Mesodermal cell (in vitro differentiated cells): ENCODE results near the gene PIH1D2.
"Not testable (repeated sequence)": the region's sequence is repeated elsewhere in the genome, so short reads cannot be mapped to it uniquely, and the experiment has no call there.

Experiments
- H3K27ac ChIP-seq: 2 replicates; pipeline ENCODE4 v1.7.0; 2013; ENCODE audit warnings: mild to moderate bottlenecking, low read depth, low read length, moderate library complexity; ENCODE audit not compliant: severe bottlenecking
- H3K36me3 ChIP-seq: 2 replicates; pipeline ENCODE4 v1.7.1; 2013; ENCODE audit warnings: mild to moderate bottlenecking, low read length, moderate library complexity; ENCODE audit not compliant: control insufficient read depth, insufficient read depth
- H3K4me1 ChIP-seq: one replicate; pipeline ENCODE4 v1.7.1; 2013; ENCODE audit warnings: mild to moderate bottlenecking, low read length; ENCODE audit not compliant: insufficient read depth, control insufficient read depth, poor library complexity, severe bottlenecking
- H3K4me3 ChIP-seq: 2 replicates; pipeline ENCODE4 v1.7.0; 2013; ENCODE audit warnings: low read length, control low read depth, mild to moderate bottlenecking; ENCODE audit not compliant: insufficient read depth, poor library complexity, severe bottlenecking; ENCODE audit errors: extremely low read depth
- H3K9me3 ChIP-seq: 2 replicates; pipeline ENCODE4 v1.7.1; 2013; ENCODE audit warnings: mild to moderate bottlenecking, low read length, moderate library complexity; ENCODE audit not compliant: control insufficient read depth
- WGBS, 2 experiments: methylation state at CpG; one replicate each; pipeline ENCODE4 v1.1.5; 2013; ENCODE audit warnings: missing lambda C conversion rate in 2 of 2; ENCODE audit not compliant: insufficient coverage in 2 of 2; 5-methylcytosine and 5-hydroxymethylcytosine counted together

Gene PIH1D2

GRCh38 chr11:112097734-112098528 lies 24.1 kb upstream of the PIH1D2 start:
- peaks cover 36% of the 10 kb centered on the region for H3K36me3 ChIP-seq
- H3K9me3 ChIP-seq, result no peaks in the 10 kb centered on the region
- 95 to 96% methylated on average over 8 of the region's 11 CpGs for WGBS, 2 experiments
- H3K27ac ChIP-seq, result no peak overlapping the region
- no peaks in the 10 kb centered on the region for H3K4me1 ChIP-seq
- H3K4me3 ChIP-seq, result no peak overlapping the region

DNA sequence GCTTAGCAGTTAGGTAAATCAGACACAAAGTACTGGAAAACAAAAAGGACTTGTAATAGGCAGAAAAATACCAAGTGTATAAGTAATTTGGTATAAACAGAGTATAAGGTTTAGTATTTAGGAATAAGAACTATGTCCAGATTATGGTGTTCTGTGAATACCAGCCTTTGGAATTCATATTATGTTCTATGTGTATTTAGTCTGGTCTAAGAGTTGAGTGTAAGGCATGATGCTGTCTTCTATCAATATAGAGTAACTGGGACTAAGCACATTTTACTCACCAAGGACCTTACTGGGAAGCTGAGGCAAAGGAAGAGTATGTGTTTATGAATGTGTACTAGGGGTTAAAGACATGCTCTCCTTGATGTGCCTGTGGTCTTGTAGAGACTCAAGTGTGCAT lies 22.4 kb upstream of the PIH1D2 start:
- Histone ChIP-seq H3K36me3 (peaks cover 53% of the 10 kb centered on the region), H3K27ac (no peak overlapping the region), H3K4me1 (no peaks in the 10 kb centered on the region), H3K4me3 (no peak overlapping the region), H3K9me3 (no peaks in the 10 kb centered on the region)

DNA sequence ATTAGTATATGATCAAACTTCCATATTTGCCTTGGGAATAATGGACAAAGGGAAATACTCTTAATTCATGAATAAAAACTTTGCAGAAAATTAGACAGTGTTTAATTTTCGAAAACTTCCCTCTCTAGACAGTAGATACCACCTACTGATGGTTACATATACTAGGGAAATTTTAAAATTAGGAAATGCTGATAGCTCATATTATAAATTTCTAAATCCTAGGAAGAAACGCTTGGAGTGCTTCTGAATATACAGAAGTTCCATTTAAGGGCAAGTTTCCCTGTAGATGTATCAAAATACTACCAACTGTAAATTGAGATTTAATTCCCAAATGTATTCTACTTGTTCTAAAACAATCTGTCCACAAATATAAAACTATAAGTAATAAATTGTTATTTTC lies 21.5 kb upstream of the PIH1D2 start:
- not testable (repeated sequence) for H3K9me3 ChIP-seq, H3K27ac ChIP-seq, H3K4me3 ChIP-seq, H3K4me1 ChIP-seq
- H3K36me3 ChIP-seq, result peaks cover 62% of the 10 kb centered on the region
- no CpG with 5 or more reads among the region's 2 CpGs for WGBS, 2 experiments

DNA sequence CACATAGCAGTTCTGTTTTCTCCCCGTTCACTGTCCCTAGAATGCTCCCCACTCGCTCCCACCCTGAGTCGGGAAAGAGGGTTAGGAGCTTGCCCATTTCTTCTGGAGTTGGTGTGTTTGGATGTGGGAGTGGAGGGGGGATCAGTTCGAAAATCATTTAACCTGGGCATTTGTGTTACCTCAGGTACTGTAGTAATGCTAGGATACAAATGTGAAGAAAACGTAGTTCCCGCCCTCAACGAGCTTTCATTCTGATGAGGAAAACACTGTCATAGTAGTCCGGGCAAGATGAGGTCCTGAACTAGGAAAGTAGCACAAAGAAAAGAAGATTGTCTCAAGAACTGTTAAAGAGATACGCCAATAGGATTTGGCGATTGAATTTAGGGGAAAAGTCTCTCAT lies 13.4 kb upstream of the PIH1D2 start:
- Histone ChIP-seq H3K9me3 (no peaks in the 10 kb centered on the region), H3K27ac (no peak overlapping the region)

DNA sequence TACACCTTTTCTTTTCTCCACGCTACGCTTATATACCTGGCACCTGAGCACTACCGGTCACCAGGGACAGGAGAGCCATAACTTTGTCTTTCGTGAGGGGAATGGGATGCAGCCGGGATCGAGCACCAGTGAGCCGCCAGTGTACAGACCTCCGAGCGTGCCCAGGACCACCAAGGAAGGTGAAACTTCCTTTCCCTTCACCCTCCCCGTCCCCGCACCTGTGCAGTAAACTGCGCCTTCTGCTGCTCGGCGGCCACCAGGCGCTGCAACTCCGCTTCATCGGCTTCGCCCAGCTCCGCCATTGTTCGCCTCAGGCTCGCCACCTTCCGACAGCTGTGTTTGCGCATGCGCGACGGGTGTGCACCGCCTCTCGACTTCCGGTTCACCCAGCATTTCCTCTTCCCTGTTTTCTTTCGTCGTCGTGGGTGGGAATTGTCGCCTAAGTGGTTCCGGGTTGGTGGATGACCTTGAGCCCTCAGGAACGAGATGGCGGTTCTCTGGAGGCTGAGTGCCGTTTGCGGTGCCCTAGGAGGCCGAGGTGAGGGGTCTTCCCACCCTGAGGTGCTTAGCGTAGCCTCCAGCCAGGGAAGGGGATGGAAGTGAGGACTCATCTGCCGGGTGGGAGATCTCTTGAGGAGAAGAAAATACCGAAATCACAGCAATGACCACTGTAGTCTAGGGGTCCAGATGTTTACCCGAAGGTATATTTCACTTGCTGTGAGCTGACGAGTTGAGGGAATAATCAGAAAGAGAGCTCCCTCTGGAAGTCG lies 12.8 kb upstream of the PIH1D2 start, which contains the start of the genes SDHD and TIMM8B:
SDHD (plus strand) TSS at position 452 of the 770 bp plus-strand sequence; CDS start at position 487, 35 bp downstream.
TIMM8B (minus strand) TSS at position 335 of the 770 bp plus-strand sequence; CDS start at position 302, 33 bp downstream.
- Histone ChIP-seq H3K9me3 (no peaks in the 10 kb centered on the region), H3K4me1 (peaks cover 14% of the 10 kb centered on the region), H3K4me3 (peak within 1 kb of the TSS; percentile 83), H3K27ac (no peak within 1 kb of the TSS), H3K36me3 (peaks cover 75% of the 10 kb centered on the region)
- 0% methylated on average over 20 to 27 of the region's 45 CpGs for WGBS, 2 experiments

More for the DNA sequence above, 13.4 kb upstream of the PIH1D2 start:
- WGBS, 2 experiments, result 26 to 31% methylated on average over 7 of the region's 10 CpGs
- H3K4me3 ChIP-seq, result peak overlapping the region; percentile 83
- peaks cover 81% of the 10 kb centered on the region for H3K36me3 ChIP-seq
- H3K4me1 ChIP-seq, result peaks cover 14% of the 10 kb centered on the region

GRCh38 chr11:112085822-112086421 lies 12.1 kb upstream of the PIH1D2 start:
- Histone ChIP-seq H3K27ac (no peak overlapping the region), H3K36me3 (peaks cover 71% of the 10 kb centered on the region), H3K9me3 (no peaks in the 10 kb centered on the region), H3K4me1 (peaks cover 14% of the 10 kb centered on the region), H3K4me3 (peak overlapping the region; percentile 83)
- 0 to 2% methylated on average over 16 to 17 of the region's 19 CpGs for WGBS, 2 experiments

DNA sequence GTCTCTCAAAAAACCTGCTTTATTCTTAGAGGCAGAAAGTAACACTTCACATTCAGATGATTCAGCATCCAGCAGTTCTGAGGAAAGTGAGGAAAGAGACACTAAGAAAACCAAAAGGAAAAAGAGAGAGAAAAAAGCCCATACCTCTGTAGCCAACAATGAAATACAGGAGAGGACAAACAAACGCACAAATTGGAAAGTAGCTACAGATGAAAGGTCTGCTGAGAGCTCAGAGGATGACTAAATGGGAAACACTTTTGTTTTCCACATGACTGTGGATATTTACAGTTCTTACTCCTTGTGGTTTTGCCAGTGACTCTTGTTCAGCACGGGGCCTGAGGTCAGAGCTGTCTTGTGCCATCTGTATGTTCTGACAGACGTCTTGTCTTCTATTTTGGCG lies 8.9 kb upstream of the PIH1D2 start:
- peak overlapping the region; percentile 85 for H3K27ac ChIP-seq
- WGBS, 2 experiments, result 88 to 90% methylated on average over 3 to 4 of the region's 4 CpGs

DNA sequence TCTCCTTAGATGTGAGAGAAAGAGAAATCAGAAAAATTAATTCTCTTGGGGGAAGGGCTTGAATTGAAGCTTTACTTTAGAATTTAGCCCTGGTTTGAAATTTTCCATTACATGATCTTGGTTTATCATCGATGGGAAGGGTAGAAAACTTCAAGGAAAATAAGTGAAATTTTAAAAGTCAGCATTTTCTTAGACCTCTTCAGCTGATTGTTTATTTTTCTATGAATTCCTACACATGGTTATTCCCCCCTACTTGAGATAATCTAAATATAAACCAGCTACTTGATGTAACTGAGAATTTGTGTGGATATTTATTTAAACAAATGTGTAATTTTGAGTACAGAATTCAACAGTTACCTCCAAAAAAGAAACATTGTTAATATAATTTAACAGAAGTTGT lies 10.9 kb downstream of the PIH1D2 start:
- WGBS, 2 experiments, result 100% methylated on average over 1 of the region's 1 CpG; no CpG with 5 or more reads in 1 of the 2 experiments
- Histone ChIP-seq H3K4me1 (no peaks in the 10 kb centered on the region), H3K4me3 (no peak overlapping the region), H3K9me3 (no peaks in the 10 kb centered on the region), H3K27ac (no peak overlapping the region), H3K36me3 (peaks cover 48% of the 10 kb centered on the region)

More for the DNA sequence above, 8.9 kb upstream of the PIH1D2 start:
- Histone ChIP-seq H3K4me3 (no peak overlapping the region), H3K36me3 (peaks cover 70% of the 10 kb centered on the region), H3K4me1 (peaks cover 14% of the 10 kb centered on the region), H3K9me3 (no peaks in the 10 kb centered on the region)

DNA sequence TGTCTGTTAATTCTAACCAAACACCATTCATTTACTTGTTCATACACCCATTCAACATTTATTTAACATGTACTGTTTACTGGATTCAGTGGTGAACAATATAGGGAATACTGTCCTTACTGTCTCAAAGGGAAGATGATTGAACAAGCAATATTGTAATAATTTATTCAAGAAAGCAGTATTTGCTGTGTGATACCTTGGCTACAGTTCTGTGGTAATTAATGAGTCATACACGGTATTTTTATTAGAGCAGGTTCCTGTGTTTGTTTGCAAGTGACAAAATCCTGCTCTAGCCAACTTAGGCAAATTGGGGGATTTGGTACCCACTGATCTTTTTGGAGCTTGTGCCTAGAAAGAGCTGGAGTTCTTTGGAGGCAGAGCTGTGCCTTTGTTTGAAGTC lies 15.7 kb downstream of the PIH1D2 start:
- no peaks in the 10 kb centered on the region for H3K9me3 ChIP-seq
- H3K4me1 ChIP-seq, result no peaks in the 10 kb centered on the region
- WGBS, 2 experiments, result 63 to 90% methylated on average over 1 of the region's 1 CpG
- peaks cover 88% of the 10 kb centered on the region for H3K36me3 ChIP-seq
- H3K27ac ChIP-seq, result no peak overlapping the region
- no peak overlapping the region for H3K4me3 ChIP-seq

GRCh38 chr11:112057170-112057569 lies 16.6 kb downstream of the PIH1D2 start:
- Histone ChIP-seq H3K4me3 (no peak overlapping the region), H3K27ac (no peak overlapping the region), H3K4me1 (no peaks in the 10 kb centered on the region), H3K9me3 (no peaks in the 10 kb centered on the region), H3K36me3 (peaks cover 88% of the 10 kb centered on the region)
- WGBS, 2 experiments, result 75 to 97% methylated on average over 3 of the region's 4 CpGs
